HK-2 (cell line): Measurements from ENCODE around the gene ACCSL.

ENCODE experiments used
- DNase-seq: peaks from one replicate; pipeline ENCODE4 v3.0.0-alpha.2; 2018; ENCODE audit not compliant: unreplicated experiment

ACCSL gene

GRCh38 chr11:44058275-44058674 lies 10.5 kb downstream of the ACCSL start:
- no peak for DNase-seq

- no peak for DNase-seq
These were observed 17.4 kb downstream of the ACCSL start for GRCh38 chr11:44065161-44065661.

- peak; percentile 87 for DNase-seq
These were observed 18.3 kb downstream of the ACCSL start, which contains the start of gene ACCS for GRCh38 chr11:44065841-44066731. TSS of gene ACCS (plus strand) at chr11:44066270. CDS start at chr11:44067628, 1,358 bp downstream.

GRCh38 chr11:44066732-44067141 lies 19.0 kb downstream of the ACCSL start:
- DNase-seq, result no peak

- no peak for DNase-seq
These were observed 19.5 kb downstream of the ACCSL start for GRCh38 chr11:44067266-44067665.

GRCh38 chr11:44068180-44068579 lies 20.4 kb downstream of the ACCSL start:
- DNase-seq, result no peak

GRCh38 chr11:44071157-44071556 lies 23.4 kb downstream of the ACCSL start:
- DNase-seq, result no peak

- DNase-seq, result no peak
These were observed 25.2 kb downstream of the ACCSL start for GRCh38 chr11:44072757-44073658.

GRCh38 chr11:44078794-44079193 lies 31.0 kb downstream of the ACCSL start:
- no peak for DNase-seq

GRCh38 chr11:44079376-44079775 lies 31.6 kb downstream of the ACCSL start:
- no peak for DNase-seq

GRCh38 chr11:44080951-44081350 lies 33.2 kb downstream of the ACCSL start:
- no peak for DNase-seq

GRCh38 chr11:44082645-44083044 lies 34.9 kb downstream of the ACCSL start:
- no peak for DNase-seq

- no peak for DNase-seq
These were observed 35.7 kb downstream of the ACCSL start for GRCh38 chr11:44083433-44083832.

- no peak for DNase-seq
These were observed 36.1 kb downstream of the ACCSL start for GRCh38 chr11:44083906-44084305.

- no peak for DNase-seq
These were observed 37.5 kb downstream of the ACCSL start for GRCh38 chr11:44085330-44085729.

GRCh38 chr11:44088377-44088776 lies 40.6 kb downstream of the ACCSL start:
- DNase-seq, result no peak

GRCh38 chr11:44088871-44089270 lies 41.1 kb downstream of the ACCSL start:
- no peak for DNase-seq

- DNase-seq, result no peak
These were observed 42.8 kb downstream of the ACCSL start for GRCh38 chr11:44090539-44090938.

- DNase-seq, result peak; percentile 54
These were observed 46.6 kb downstream of the ACCSL start for GRCh38 chr11:44094260-44094868.

GRCh38 chr11:44095506-44096359 lies 48.0 kb downstream of the ACCSL start, which contains the start of gene EXT2:
TSS of gene EXT2 (plus strand) at chr11:44095678. CDS start at chr11:44107713, 12,035 bp downstream.
- DNase-seq, result peak; percentile 78
